Fibroblast of the aortic adventitia (primary cell): ENCODE measurements around the gene LINGO4. TPM values are rescaled to one million over a fixed set of nuclear protein-coding genes. Genes with fewer than 3 reads are reported as not detected.
A peak's percentile ranks its signal among the peaks of the same experiment; 100 is the strongest.

Experiments
- DNase-seq: peaks from one replicate; pipeline ENCODE4 v3.0.0-alpha.2; 2010; ENCODE audit warnings: low read depth
- H3K4me3 ChIP-seq: 2 replicates; pipeline ENCODE4 v1.5.1; 2011; ENCODE audit warnings: low read depth, mild to moderate bottlenecking, control low read depth, low read length, moderate library complexity
- CTCF ChIP-seq: IDR thresholded peaks from 2 replicates; pipeline ENCODE4 v1.5.1; 2011; ENCODE audit warnings: mild to moderate bottlenecking, low read length, control low read depth, inconsistent platforms; ENCODE audit not compliant: insufficient read depth
- total RNA-seq: library from RNA; depleted of rRNA; stranded (reverse); fragments of >200 nt; gene quantifications from 2 replicates; pipeline ENCODE4 v1.2.3, GENCODE V29; 2012; ENCODE audit warnings: low replicate concordance

The LINGO4 gene
- total RNA-seq, 1 donor, result not detected

- no peak for TF ChIP-seq CTCF
- no peak overlapping the region for H3K4me3 ChIP-seq
- DNase-seq, result peak; percentile 33
Measured at GRCh38 chr1:151849126-151849525, 43.9 kb upstream of the LINGO4 start.

- H3K4me3 ChIP-seq, result no peak overlapping the region
- DNase-seq, result peak; percentile 51
- no peak for TF ChIP-seq CTCF
Measured at GRCh38 chr1:151847867-151848596, 42.8 kb upstream of the LINGO4 start.

GRCh38 chr1:151846686-151847237, 41.5 kb upstream of the LINGO4 start:
- no peak for TF ChIP-seq CTCF
- DNase-seq, result no peak
- H3K4me3 ChIP-seq, result no peak overlapping the region

- H3K4me3 ChIP-seq, result no peak overlapping the region
- no peak for TF ChIP-seq CTCF
- DNase-seq, result peak; percentile 52
Measured at GRCh38 chr1:151846062-151846568, 40.9 kb upstream of the LINGO4 start.

- no peak for DNase-seq
Measured at GRCh38 chr1:151843398-151843797, 38.2 kb upstream of the LINGO4 start.

GRCh38 chr1:151841141-151841540, 35.9 kb upstream of the LINGO4 start:
- DNase-seq, result peak; percentile 53
- no peak for TF ChIP-seq CTCF
- no peak overlapping the region for H3K4me3 ChIP-seq

More at GRCh38 chr1:151843398-151843797, 38.2 kb upstream of the LINGO4 start:
- no peak overlapping the region for H3K4me3 ChIP-seq
- no peak for TF ChIP-seq CTCF
